ENCODE measurements around the gene CASQ2. TPM values are rescaled to one million over a fixed set of nuclear protein-coding genes. Genes with fewer than 3 reads are reported as not detected.
A peak's percentile ranks its signal among the peaks of the same experiment; 100 is the strongest.

CASQ2 gene
- total RNA-seq, 1 experiment from 2014 or later = not detected

DNA sequence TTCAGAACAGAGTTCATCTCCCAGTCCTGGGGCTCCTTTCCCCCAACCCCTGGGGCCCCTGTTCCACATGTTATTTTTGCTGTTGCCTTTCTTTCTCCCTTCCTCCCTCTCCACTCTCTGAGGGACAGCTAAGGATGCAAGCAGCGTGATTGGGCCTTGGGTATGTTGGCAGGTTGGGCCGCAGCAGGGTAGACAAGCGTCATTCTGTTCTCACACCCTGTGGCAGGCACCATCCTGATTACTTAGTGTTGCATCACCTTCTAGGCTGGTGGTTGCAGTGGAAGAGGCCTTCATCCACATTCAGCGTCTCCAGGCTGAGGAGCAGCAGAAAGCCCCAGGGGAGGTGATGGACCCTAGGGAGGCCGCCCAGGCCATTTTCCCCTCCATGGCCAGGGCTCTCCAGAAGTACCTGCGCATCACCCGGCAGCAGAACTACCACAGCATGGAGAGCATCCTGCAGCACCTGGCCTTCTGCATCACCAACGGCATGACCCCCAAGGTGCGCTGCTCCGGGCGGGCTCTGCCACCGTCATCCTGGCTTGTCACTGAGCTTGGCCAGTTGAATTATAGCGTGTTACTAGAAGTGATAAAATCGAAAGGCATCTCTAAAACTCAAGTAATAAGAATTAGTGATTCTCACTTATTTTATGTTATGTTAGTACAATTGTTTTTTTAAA is 83.3 kb downstream of the CASQ2 start:
- TF ChIP-seq ZNF274 (IDR thresholded peaks at IDR 0.05; ENCODE audit: low read depth, low read length) (no peak), CEBPB (IDR thresholded peaks at IDR 0.05; ENCODE audit: low read depth) (0 out of 2 replicates have a peak, but pooled peaks have one; percentile 12)
- ATAC-seq (no peak), DNase-seq (ENCODE audit: low read depth, low spot score) (no peak)
- ChIA-PET CTCF (no interaction called here), POLR2A (no interaction called here), RAD21 (ENCODE audit: low non-redundant PET in 1 of 2, low total read pairs in 2 of 2, uncharacterized antibody in 2 of 2, unreplicated experiment in 2 of 2) (no interaction called here)
- Histone ChIP-seq H3K36me3 (ENCODE audit: control insufficient read depth in 1 of 2, insufficient read depth in 2 of 2, low read length in 2 of 2) (peaks cover 5 to 19% of the 10 kb centered on the region in 2 experiments; a peak in 2 of 4 replicates), H3K27me3 (ENCODE audit: insufficient read depth, low read length) (no peaks in the 10 kb centered on the region), H3K9me3 (ENCODE audit: control insufficient read depth in 1 of 2, insufficient read depth in 1 of 2, low read depth in 1 of 2, low read length in 2 of 2) (no peaks in the 10 kb centered on the region), H3K79me2 (ENCODE audit: insufficient read depth, low read length) (no peaks in the 10 kb centered on the region), H4K20me1 (ENCODE audit: insufficient read depth) (no peaks in the 10 kb centered on the region), H3K9ac (ENCODE audit: low read length) (no peak overlapping the region), H3K4me1 (ENCODE audit: control insufficient read depth in 1 of 2, insufficient read depth in 2 of 2, low read length in 2 of 2) (no peaks in the 10 kb centered on the region), H2AFZ (ENCODE audit: low read depth, low read length, poor library complexity, severe bottlenecking) (no peak overlapping the region), H3K4me2 (ENCODE audit: low read length) (no peak overlapping the region), H3K4me3 (replicated peaks in 1 of 2; ENCODE audit: low read depth in 1 of 2, low read length in 2 of 2) (no peak overlapping the region), H3K27ac (ENCODE audit: low read depth, low read length) (no peak overlapping the region), H3K9me2 (ENCODE audit: insufficient read depth) (no peaks in the 10 kb centered on the region)
- intact Hi-C loops (cut with micrococcal nuclease) = no loop called here
- no TSS peak for BruUV-seq (replicated peaks)

DNA sequence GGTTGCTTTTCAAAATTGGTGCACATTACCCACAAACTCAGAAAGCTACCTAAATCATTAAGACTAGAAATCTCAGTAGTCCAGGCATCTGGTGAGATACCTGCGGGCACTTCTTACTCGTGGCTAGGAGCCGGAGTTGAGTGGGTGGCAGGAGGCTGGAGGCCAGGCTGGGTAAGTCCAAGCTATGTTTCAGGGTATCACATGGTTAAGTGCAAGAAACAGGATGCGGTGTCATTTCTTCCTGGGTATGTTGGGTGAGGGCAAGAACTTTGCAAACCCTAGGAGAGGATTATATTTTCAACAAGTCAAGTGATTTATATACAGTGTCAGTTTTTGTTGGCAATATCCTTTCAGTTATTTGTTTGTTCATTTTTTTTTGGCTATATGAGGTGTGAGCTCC is 85.7 kb downstream of the CASQ2 start:
- no peaks in the 10 kb centered on the region; the same call in 1 of the 2 replicates for H3K79me2 ChIP-seq (ENCODE audit: insufficient read depth, low read length)
- H3K27me3 ChIP-seq (ENCODE audit: insufficient read depth, low read length) = no peaks in the 10 kb centered on the region
- ChIA-PET POLR2A (no interaction called here), CTCF (interaction anchor here (3.4 kb wide), 1 partner anchor 24 kb away, joined by 7 read pairs; no protein-coding TSS in a partner anchor), RAD21 (ENCODE audit: low non-redundant PET in 1 of 2, low total read pairs in 2 of 2, uncharacterized antibody in 2 of 2, unreplicated experiment in 2 of 2) (no interaction called here)
- ATAC-seq (no peak), DNase-seq (ENCODE audit: low read depth, low spot score) (no peak)
- intact Hi-C loops (cut with micrococcal nuclease) = no loop called here
- H3K27ac ChIP-seq (ENCODE audit: low read depth, low read length) = no peak overlapping the region
- H3K36me3 ChIP-seq (ENCODE audit: control insufficient read depth in 1 of 2, insufficient read depth in 2 of 2, low read length in 2 of 2) = peaks cover 5 to 17% of the 10 kb centered on the region in 2 experiments; a peak in 2 of 4 replicates
- peaks cover 9 to 16% of the 10 kb centered on the region in 2 experiments; a peak in 2 of 4 replicates for H3K4me1 ChIP-seq (ENCODE audit: control insufficient read depth in 1 of 2, insufficient read depth in 2 of 2, low read length in 2 of 2)
- BruUV-seq (replicated peaks) = no TSS peak
- TF ChIP-seq EZH2phosphoT487 (IDR thresholded peaks at IDR 0.05; ENCODE audit: borderline replicate concordance) (no peak), SRF (IDR thresholded peaks at IDR 0.05; ENCODE audit: low read depth) (no peak), FOSL1 (IDR thresholded peaks at IDR 0.05; ENCODE audit: low read depth) (no peak), REST (IDR thresholded peaks at IDR 0.05; ENCODE audit: low read depth) (no peak), TCF7L2 (IDR thresholded peaks at IDR 0.05; ENCODE audit: borderline replicate concordance, extremely low read depth, insufficient read depth, insufficient read length) (no peak), ZNF274 (IDR thresholded peaks at IDR 0.05; ENCODE audit: low read depth, low read length) (no peak), CBX3 (IDR thresholded peaks at IDR 0.05; ENCODE audit: low read depth) (no peak), JUND (IDR thresholded peaks at IDR 0.05) (no peak)
- TF ChIP-seq, protein P1, sequence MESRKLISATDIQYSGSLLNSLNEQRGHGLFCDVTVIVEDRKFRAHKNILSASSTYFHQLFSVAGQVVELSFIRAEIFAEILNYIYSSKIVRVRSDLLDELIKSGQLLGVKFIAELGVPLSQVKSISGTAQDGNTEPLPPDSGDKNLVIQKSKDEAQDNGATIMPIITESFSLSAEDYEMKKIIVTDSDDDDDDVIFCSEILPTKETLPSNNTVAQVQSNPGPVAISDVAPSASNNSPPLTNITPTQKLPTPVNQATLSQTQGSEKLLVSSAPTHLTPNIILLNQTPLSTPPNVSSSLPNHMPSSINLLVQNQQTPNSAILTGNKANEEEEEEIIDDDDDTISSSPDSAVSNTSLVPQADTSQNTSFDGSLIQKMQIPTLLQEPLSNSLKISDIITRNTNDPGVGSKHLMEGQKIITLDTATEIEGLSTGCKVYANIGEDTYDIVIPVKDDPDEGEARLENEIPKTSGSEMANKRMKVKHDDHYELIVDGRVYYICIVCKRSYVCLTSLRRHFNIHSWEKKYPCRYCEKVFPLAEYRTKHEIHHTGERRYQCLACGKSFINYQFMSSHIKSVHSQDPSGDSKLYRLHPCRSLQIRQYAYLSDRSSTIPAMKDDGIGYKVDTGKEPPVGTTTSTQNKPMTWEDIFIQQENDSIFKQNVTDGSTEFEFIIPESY (IDR thresholded peaks at IDR 0.05; ENCODE audit: extremely low read depth, insufficient replicate concordance, low read length) = no peak
- no peaks in the 10 kb centered on the region for H3K9me3 ChIP-seq (ENCODE audit: control insufficient read depth in 1 of 2, insufficient read depth in 1 of 2, low read depth in 1 of 2, low read length in 2 of 2)
- no peaks in the 10 kb centered on the region for H3K9me2 ChIP-seq (ENCODE audit: insufficient read depth)
- H3K4me2 ChIP-seq (ENCODE audit: low read length) = no peak overlapping the region
- no peak overlapping the region for H2AFZ ChIP-seq (ENCODE audit: low read depth, low read length, poor library complexity, severe bottlenecking)
- H4K20me1 ChIP-seq (ENCODE audit: insufficient read depth) = no peaks in the 10 kb centered on the region
- H3K4me3 ChIP-seq (replicated peaks in 1 of 2; ENCODE audit: low read depth in 1 of 2, low read length in 2 of 2) = no peak overlapping the region
- no peak overlapping the region for H3K9ac ChIP-seq (ENCODE audit: low read length)
